Activated naive CD8-positive, alpha-beta T cell treated with anti-CD3 and anti-CD28 coated beads, Interleukin-2, amount 10 ng/mL, durations not matched to agents 7 days and 5 days (primary cell): ENCODE data around the gene SORCS2. TPM values are rescaled to one million over a fixed set of nuclear protein-coding genes. Genes with fewer than 3 reads are reported as not detected.

Experiments used
- ATAC-seq: fragments of 150-1000 bp; cut with Tn5 transposase; one replicate; pipeline ENCODE4 v1.10.0; 2021; ENCODE audit warnings: low read depth, moderate library complexity
- POLR2A ChIA-PET: fragments of 350-600 bp; sonication (Branson Sonifier 250); formaldehyde crosslinking; loops from one replicate; lab custom pipeline; 2021; ENCODE audit warnings: antibody characterized with exemption; lab: Charles Lee
- DNase-seq: peaks from one replicate; pipeline ENCODE4 v3.0.0; 2021
- H3K27ac Mint-ChIP-seq: one replicate; pipeline ENCODE4 v1.8.0; 2022; ENCODE audit warnings: mild to moderate bottlenecking, mixed read lengths
- H3K27me3 Mint-ChIP-seq: one replicate; pipeline ENCODE4 v1.8.0; 2022; ENCODE audit warnings: mild to moderate bottlenecking, moderate library complexity, mixed read lengths
- H3K36me3 Mint-ChIP-seq: one replicate; pipeline ENCODE4 v1.8.0; 2021; ENCODE audit warnings: mild to moderate bottlenecking, mixed read lengths
- H3K4me1 Mint-ChIP-seq: one replicate; pipeline ENCODE4 v1.8.0; 2021; ENCODE audit warnings: mixed read lengths
- H3K4me3 Mint-ChIP-seq: one replicate; pipeline ENCODE4 v1.8.0; 2022; ENCODE audit warnings: mild to moderate bottlenecking, moderate library complexity, mixed read lengths
- H3K9me3 Mint-ChIP-seq: one replicate; pipeline ENCODE4 v1.8.0; 2021; ENCODE audit warnings: mixed read lengths
- total RNA-seq, 2 experiments: library from RNA; stranded (reverse); gene quantifications; one replicate each; pipeline ENCODE4 v1.2.3, GENCODE V29; 2021

Gene SORCS2
- total RNA-seq, 2 experiments from 2014 or later, result not detected

DNA sequence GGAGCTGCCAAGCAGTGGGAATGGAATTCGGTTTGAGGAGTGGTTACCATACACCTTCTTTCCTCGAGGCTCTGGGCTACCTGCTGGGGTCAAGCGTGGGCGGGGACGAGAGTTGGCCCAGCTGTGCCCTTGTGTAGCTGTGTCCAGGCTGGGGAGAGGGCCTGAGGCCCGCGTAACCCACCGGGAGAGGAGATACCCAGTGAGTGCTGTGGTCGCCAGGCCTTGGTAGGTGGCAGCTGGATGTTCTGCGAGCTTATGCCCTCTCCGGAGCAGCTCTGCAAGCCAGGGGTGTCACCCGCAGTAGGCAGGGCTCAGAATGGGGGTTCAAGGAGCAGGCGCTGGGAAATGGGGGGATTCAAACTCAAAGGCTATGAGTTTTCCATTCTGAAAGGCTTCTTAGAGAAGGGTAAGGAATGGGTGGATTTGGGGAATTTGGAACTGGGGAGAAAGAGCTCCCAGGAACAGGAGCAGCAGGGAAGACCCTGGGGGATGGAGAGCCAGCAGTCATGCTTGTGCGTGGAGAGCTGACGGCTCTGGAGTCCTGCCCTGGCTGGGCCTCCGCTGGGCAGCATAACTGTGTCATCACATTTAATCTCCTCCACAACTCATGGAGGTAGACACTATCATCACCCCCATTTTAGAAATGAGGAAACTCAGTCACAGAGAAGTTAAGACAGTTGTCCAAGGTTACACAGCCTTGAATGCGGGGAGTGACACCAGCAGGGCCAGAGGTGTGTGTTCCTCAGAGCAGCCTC is 117.5 kb downstream of the SORCS2 start:
- DNase-seq, result no peak
- Mint-ChIP-seq H3K27me3 (no peaks in the 10 kb centered on the region), H3K27ac (no peak overlapping the region), H3K36me3 (no peaks in the 10 kb centered on the region), H3K4me3 (no peak overlapping the region), H3K9me3 (no peaks in the 10 kb centered on the region), H3K4me1 (no peaks in the 10 kb centered on the region)
- POLR2A ChIA-PET, result no interaction called here
- ATAC-seq, result no peak

- H3K9me3 Mint-ChIP-seq, result no peaks in the 10 kb centered on the region
- H3K4me3 Mint-ChIP-seq, result no peak overlapping the region
- DNase-seq (no peak), ATAC-seq (no peak)
- no peaks in the 10 kb centered on the region for H3K27me3 Mint-ChIP-seq
- POLR2A ChIA-PET, result no interaction called here
- no peaks in the 10 kb centered on the region for H3K4me1 Mint-ChIP-seq
- H3K27ac Mint-ChIP-seq, result no peak overlapping the region
- no peaks in the 10 kb centered on the region for H3K36me3 Mint-ChIP-seq
Observed at GRCh38 chr4:7310451-7310850, 118.1 kb downstream of the SORCS2 start.

- no peak for DNase-seq
- Mint-ChIP-seq H3K4me3 (no peak overlapping the region), H3K27me3 (no peaks in the 10 kb centered on the region), H3K4me1 (no peaks in the 10 kb centered on the region), H3K36me3 (no peaks in the 10 kb centered on the region), H3K27ac (no peak overlapping the region), H3K9me3 (peaks cover 3% of the 10 kb centered on the region)
- POLR2A ChIA-PET, result no interaction called here
- no peak for ATAC-seq
Observed at GRCh38 chr4:7311205-7311604, 118.9 kb downstream of the SORCS2 start.

DNA sequence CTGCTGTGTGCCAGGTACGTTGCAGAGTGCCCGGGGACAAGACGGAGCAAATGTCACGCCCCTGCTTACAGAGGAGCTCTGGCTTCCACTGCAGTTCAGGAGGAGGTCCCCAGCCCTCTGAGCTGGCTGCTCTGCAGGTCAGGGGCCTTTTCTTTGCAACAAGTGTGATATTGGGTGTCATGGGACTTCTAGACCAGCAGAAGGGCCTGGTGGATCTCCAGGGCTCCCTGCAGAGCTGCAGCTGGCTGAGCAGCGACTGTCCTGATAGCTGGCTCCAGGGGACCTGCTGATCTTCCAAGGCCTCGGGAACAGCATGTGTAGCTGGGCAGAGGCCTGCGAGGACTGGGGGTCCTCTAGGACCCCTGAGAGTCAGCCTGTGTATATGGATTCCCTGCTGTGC is 120.4 kb downstream of the SORCS2 start:
- peaks cover 3% of the 10 kb centered on the region for H3K9me3 Mint-ChIP-seq
- no peak for DNase-seq
- POLR2A ChIA-PET, result no interaction called here
- no peak overlapping the region for H3K27ac Mint-ChIP-seq
- no peak overlapping the region for H3K4me3 Mint-ChIP-seq
- H3K4me1 Mint-ChIP-seq, result no peaks in the 10 kb centered on the region
- no peak for ATAC-seq
- H3K36me3 Mint-ChIP-seq, result no peaks in the 10 kb centered on the region
- no peaks in the 10 kb centered on the region for H3K27me3 Mint-ChIP-seq

- no peak overlapping the region for H3K27ac Mint-ChIP-seq
Observed at GRCh38 chr4:7313347-7313811, 121.0 kb downstream of the SORCS2 start.

DNA sequence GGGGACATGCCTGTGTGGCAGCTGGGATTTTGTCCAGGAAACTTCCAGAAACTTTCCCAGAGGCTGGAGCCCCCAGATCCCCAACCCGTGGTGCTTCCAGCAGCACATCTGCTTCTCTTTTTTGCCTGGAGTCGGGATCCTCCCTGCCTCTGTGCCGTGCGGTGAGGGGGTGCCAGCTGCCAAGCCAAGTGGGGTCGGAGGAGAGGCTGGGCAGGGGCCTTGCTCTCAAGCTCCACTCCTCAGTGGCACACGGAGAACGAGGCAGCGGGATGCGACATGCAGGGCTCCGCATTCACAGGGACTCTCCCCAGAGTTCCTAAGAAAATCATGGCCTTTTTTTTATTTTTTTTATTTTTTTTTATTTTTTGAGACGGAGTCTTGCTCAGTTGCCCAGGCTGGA is 121.7 kb downstream of the SORCS2 start:
- no peaks in the 10 kb centered on the region for H3K27me3 Mint-ChIP-seq
- no peaks in the 10 kb centered on the region for H3K36me3 Mint-ChIP-seq
- ATAC-seq (no peak), DNase-seq (no peak)
- H3K27ac Mint-ChIP-seq, result no peak overlapping the region
- H3K4me1 Mint-ChIP-seq, result no peaks in the 10 kb centered on the region
- POLR2A ChIA-PET, result no interaction called here
- H3K9me3 Mint-ChIP-seq, result peaks cover 5% of the 10 kb centered on the region
- H3K4me3 Mint-ChIP-seq, result no peak overlapping the region

More at GRCh38 chr4:7313347-7313811, 121.0 kb downstream of the SORCS2 start:
- no peaks in the 10 kb centered on the region for H3K27me3 Mint-ChIP-seq
- H3K4me3 Mint-ChIP-seq, result no peak overlapping the region
- no peak for ATAC-seq
- no peaks in the 10 kb centered on the region for H3K36me3 Mint-ChIP-seq
- peaks cover 3% of the 10 kb centered on the region for H3K9me3 Mint-ChIP-seq
- no peak for DNase-seq
- POLR2A ChIA-PET, result no interaction called here
- no peaks in the 10 kb centered on the region for H3K4me1 Mint-ChIP-seq

GRCh38 chr4:7315286-7315685 is 122.9 kb downstream of the SORCS2 start:
- H3K4me1 Mint-ChIP-seq, result no peaks in the 10 kb centered on the region
- H3K36me3 Mint-ChIP-seq, result no peaks in the 10 kb centered on the region
- no peaks in the 10 kb centered on the region for H3K27me3 Mint-ChIP-seq
- DNase-seq (no peak), ATAC-seq (no peak)
- H3K27ac Mint-ChIP-seq, result no peak overlapping the region
- H3K4me3 Mint-ChIP-seq, result no peak overlapping the region
- peaks cover 5% of the 10 kb centered on the region for H3K9me3 Mint-ChIP-seq
- POLR2A ChIA-PET, result no interaction called here

- ATAC-seq (no peak), DNase-seq (no peak)
- Mint-ChIP-seq H3K27me3 (no peaks in the 10 kb centered on the region), H3K4me1 (no peaks in the 10 kb centered on the region), H3K9me3 (peaks cover 5% of the 10 kb centered on the region), H3K27ac (peak overlapping the region; percentile 3), H3K36me3 (no peaks in the 10 kb centered on the region), H3K4me3 (no peak overlapping the region)
- POLR2A ChIA-PET, result no interaction called here
Observed at GRCh38 chr4:7315935-7316334, 123.6 kb downstream of the SORCS2 start.

GRCh38 chr4:7319024-7319423 is 126.7 kb downstream of the SORCS2 start:
- no peaks in the 10 kb centered on the region for H3K36me3 Mint-ChIP-seq
- ATAC-seq (no peak), DNase-seq (no peak)
- H3K4me1 Mint-ChIP-seq, result no peaks in the 10 kb centered on the region
- no peaks in the 10 kb centered on the region for H3K27me3 Mint-ChIP-seq
- no peak overlapping the region for H3K4me3 Mint-ChIP-seq
- peaks cover 5% of the 10 kb centered on the region for H3K9me3 Mint-ChIP-seq
- POLR2A ChIA-PET, result no interaction called here
- no peak overlapping the region for H3K27ac Mint-ChIP-seq

GRCh38 chr4:7320206-7320797 is 128.0 kb downstream of the SORCS2 start:
- H3K4me3 Mint-ChIP-seq, result no peak overlapping the region
- ATAC-seq (no peak), DNase-seq (no peak)
- H3K9me3 Mint-ChIP-seq, result peaks cover 5% of the 10 kb centered on the region
- H3K4me1 Mint-ChIP-seq, result no peaks in the 10 kb centered on the region
- no peak overlapping the region for H3K27ac Mint-ChIP-seq
- POLR2A ChIA-PET, result no interaction called here
- no peaks in the 10 kb centered on the region for H3K36me3 Mint-ChIP-seq
- H3K27me3 Mint-ChIP-seq, result no peaks in the 10 kb centered on the region

DNA sequence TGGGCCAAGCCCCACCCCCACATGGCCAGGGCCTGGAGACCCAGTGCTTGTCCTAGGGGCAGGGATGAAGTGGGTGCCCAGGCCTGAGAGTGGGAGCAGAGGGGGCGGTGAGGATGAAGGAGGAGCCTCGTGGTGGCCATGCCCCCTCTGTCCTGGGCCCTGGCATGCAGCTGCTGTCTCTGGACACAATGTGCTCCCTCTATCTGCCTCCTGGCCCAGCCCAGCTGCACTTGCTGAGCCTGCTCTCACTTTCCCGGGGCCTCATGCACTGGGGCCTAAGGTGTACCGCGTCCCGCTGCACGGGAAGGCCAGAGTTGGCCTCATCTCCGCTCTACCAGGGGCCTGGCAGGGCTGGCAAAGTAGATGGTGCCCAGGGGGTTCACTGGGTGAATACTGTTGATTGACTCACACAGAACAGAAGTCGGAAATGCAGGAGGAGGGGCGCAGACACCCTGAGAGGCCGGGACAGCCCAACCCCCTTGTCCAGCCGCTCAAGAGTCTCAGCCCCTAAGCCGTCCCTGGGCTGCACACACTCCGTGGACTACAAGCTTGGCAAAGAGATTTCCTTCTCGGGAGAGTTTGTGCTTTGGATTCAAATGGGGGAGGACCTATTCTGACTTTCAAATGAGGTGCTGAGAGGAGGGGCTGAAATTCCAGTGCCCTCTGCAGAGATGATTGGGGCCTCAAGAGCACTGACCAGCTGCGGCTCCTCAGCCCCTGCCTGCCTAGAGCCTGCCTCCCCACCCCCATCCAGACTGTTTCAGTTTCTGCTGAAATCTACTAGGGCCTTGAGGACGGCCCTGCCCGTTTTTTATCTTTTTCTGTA is 130.0 kb downstream of the SORCS2 start:
- H3K36me3 Mint-ChIP-seq, result no peaks in the 10 kb centered on the region
- POLR2A ChIA-PET, result no interaction called here
- peaks cover 2% of the 10 kb centered on the region for H3K9me3 Mint-ChIP-seq
- H3K27ac Mint-ChIP-seq, result no peak overlapping the region
- H3K4me3 Mint-ChIP-seq, result no peak overlapping the region
- ATAC-seq (no peak), DNase-seq (no peak)
- no peaks in the 10 kb centered on the region for H3K4me1 Mint-ChIP-seq
- H3K27me3 Mint-ChIP-seq, result no peaks in the 10 kb centered on the region

DNA sequence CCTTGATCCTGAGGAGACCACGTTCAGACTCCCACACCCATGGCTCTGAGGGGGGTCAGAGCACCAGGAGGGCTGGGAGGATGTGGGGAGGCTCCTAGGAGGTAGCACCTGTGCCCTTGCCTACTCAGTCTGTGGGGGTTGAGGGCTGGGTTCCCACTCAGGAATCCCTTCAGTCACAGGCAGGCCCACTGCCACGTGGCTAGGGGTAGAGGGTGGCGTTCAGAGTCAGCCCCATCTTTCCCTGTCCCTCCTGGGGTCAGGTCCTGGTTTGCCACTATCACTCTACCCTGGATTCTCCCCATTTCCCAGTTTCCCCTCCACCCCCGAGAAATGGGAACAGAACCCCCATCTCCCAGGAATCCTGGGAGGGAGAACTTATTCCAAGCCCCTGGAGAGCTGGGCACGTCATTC is 131.1 kb downstream of the SORCS2 start:
- ATAC-seq (no peak), DNase-seq (no peak)
- no peaks in the 10 kb centered on the region for H3K27me3 Mint-ChIP-seq
- no peaks in the 10 kb centered on the region for H3K36me3 Mint-ChIP-seq
- no peaks in the 10 kb centered on the region for H3K4me1 Mint-ChIP-seq
- peaks cover 2% of the 10 kb centered on the region for H3K9me3 Mint-ChIP-seq
- no peak overlapping the region for H3K4me3 Mint-ChIP-seq
- POLR2A ChIA-PET, result no interaction called here
- H3K27ac Mint-ChIP-seq, result no peak overlapping the region

- no peak overlapping the region for H3K27ac Mint-ChIP-seq
- no peak for DNase-seq
- H3K36me3 Mint-ChIP-seq, result no peaks in the 10 kb centered on the region
- no peak overlapping the region for H3K4me3 Mint-ChIP-seq
- ATAC-seq, result peak; percentile 36
- no peaks in the 10 kb centered on the region for H3K27me3 Mint-ChIP-seq
- H3K4me1 Mint-ChIP-seq, result no peaks in the 10 kb centered on the region
- H3K9me3 Mint-ChIP-seq, result no peaks in the 10 kb centered on the region
- POLR2A ChIA-PET, result no interaction called here
Observed at GRCh38 chr4:7323872-7324650, 131.7 kb downstream of the SORCS2 start.
